Sigmoid colon (tissue), 7 donors: ENCODE data around the gene FBXO46. TPM values are rescaled to one million over a fixed set of nuclear protein-coding genes. Genes with fewer than 3 reads are reported as not detected.
A peak's percentile ranks its signal among the peaks of the same experiment; 100 is the strongest.

ENCODE experiments used
- DNase-seq: peaks from one replicate; pipeline ENCODE4 v3.0.0-alpha.2; 2019
- H3K27ac ChIP-seq, 4 donors: fragments of 200-600 bp; sonication (generic); one replicate each; pipeline ENCODE4 v1.5.1; 2016 to 2019; ENCODE audit warnings: mild to moderate bottlenecking in 1 of 4
- H3K27me3 ChIP-seq, 3 donors: fragments of 200-600 bp; sonication (generic); one replicate each; pipeline ENCODE4 v1.5.1; 2019; ENCODE audit warnings: mild to moderate bottlenecking in 1 of 3
- H3K36me3 ChIP-seq, 4 donors: fragments of 200-600 bp; sonication (generic); one replicate each; pipeline ENCODE4 v1.5.1; 2016 to 2019
- H3K4me1 ChIP-seq, 4 donors: fragments of 200-600 bp; sonication (generic); one replicate each; pipeline ENCODE4 v1.5.1; 2017 to 2019
- H3K4me3 ChIP-seq, 4 donors: fragments of 200-600 bp; sonication (generic); one replicate each; pipeline ENCODE4 v1.5.1; 2017 to 2019; ENCODE audit warnings: mild to moderate bottlenecking in 2 of 4, moderate library complexity in 1 of 4
- H3K9me3 ChIP-seq, 4 donors: fragments of 200-600 bp in 3 of 4; sonication (generic) in 3 of 4; one replicate each; pipeline versions ENCODE4 v1.5.1 to v1.6.1; 2013 to 2019
- EP300 ChIP-seq, 4 donors: sonication (generic); formaldehyde crosslinking; IDR thresholded peaks; one replicate each; pipeline ENCODE4 v1.6.1; 2017; ENCODE audit warnings: antibody characterized with exemption in 4 of 4
- POLR2A ChIP-seq, 2 donors: fragments of 450-650 bp; IDR thresholded peaks; one replicate each; pipeline ENCODE4 v1.6.1; 2016; ENCODE audit warnings: antibody characterized with exemption in 2 of 2, mild to moderate bottlenecking in 2 of 2, moderate library complexity in 2 of 2
- POLR2AphosphoS5 ChIP-seq, 4 donors: sonication (generic); formaldehyde crosslinking; IDR thresholded peaks; one replicate each; pipeline ENCODE4 v1.6.1; 2017; ENCODE audit warnings: antibody characterized with exemption in 4 of 4
- WGBS, 2 donors: extraction: QIAGEN DNeasy Blood & Tissue Kit; methylation state at CpG; one replicate each; pipeline ENCODE4 v1.1.7; 2013; 5-methylcytosine and 5-hydroxymethylcytosine counted together
- intact Hi-C: fragments of 100-400 bp; cut with DNase I; formaldehyde crosslinking; loops from one replicate; pipeline ENCODE4 v1.15.1; 2023
- polyA plus RNA-seq, 3 donors: library from polyadenylated mRNA; stranded (reverse); fragments of 200-250 nt; gene quantifications; one replicate each; pipeline ENCODE4 v1.2.3, GENCODE V29; 2013
- total RNA-seq, 4 donors: library from RNA; depleted of rRNA; stranded (reverse); fragments of >200 nt; gene quantifications; one replicate each; pipeline ENCODE4 v1.1.0, GENCODE V29; 2016
- TF ChIP-seq, protein P1 (sequence below), 4 experiments: fragments of 450-650 bp in 3 of 4; fragments of 200-600 bp in 1 of 4; IDR thresholded peaks; one replicate each; pipeline ENCODE4 v1.5.1; 2016 to 2019; ENCODE audit warnings: antibody characterized with exemption in 4 of 4, mild to moderate bottlenecking in 3 of 4, moderate library complexity in 2 of 4
- donor health status: healthy with polysubstance abuse.
- donor health status: Bipolar disorder and iron deficiency.
- donor health status: healthy.

The FBXO46 gene
- total and polyA plus RNA-seq, 7 donors, result 7.1 to 16.5 (median 9.5) TPM

GRCh38 chr19:45746866-45747265 is 16.2 kb upstream of the FBXO46 start:
- Histone ChIP-seq H3K27ac (no peak overlapping the region), H3K9me3 (no peaks in the 10 kb centered on the region), H3K4me1 (no peaks in the 10 kb centered on the region), H3K27me3 (no peaks in the 10 kb centered on the region), H3K4me3 (no peak overlapping the region), H3K36me3 (no peaks in the 10 kb centered on the region)
- DNase-seq, result no peak
- intact Hi-C loops, result no loop called here
- WGBS, 2 donors, result 63 to 83% methylated on average over 5 of the region's 5 CpGs
- no peak for TF ChIP-seq POLR2AphosphoS5 (IDR thresholded peaks at IDR 0.05)
- TF ChIP-seq POLR2A (IDR thresholded peaks at IDR 0.05), result no peak
- TF ChIP-seq, protein P1, sequence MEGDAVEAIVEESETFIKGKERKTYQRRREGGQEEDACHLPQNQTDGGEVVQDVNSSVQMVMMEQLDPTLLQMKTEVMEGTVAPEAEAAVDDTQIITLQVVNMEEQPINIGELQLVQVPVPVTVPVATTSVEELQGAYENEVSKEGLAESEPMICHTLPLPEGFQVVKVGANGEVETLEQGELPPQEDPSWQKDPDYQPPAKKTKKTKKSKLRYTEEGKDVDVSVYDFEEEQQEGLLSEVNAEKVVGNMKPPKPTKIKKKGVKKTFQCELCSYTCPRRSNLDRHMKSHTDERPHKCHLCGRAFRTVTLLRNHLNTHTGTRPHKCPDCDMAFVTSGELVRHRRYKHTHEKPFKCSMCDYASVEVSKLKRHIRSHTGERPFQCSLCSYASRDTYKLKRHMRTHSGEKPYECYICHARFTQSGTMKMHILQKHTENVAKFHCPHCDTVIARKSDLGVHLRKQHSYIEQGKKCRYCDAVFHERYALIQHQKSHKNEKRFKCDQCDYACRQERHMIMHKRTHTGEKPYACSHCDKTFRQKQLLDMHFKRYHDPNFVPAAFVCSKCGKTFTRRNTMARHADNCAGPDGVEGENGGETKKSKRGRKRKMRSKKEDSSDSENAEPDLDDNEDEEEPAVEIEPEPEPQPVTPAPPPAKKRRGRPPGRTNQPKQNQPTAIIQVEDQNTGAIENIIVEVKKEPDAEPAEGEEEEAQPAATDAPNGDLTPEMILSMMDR (IDR thresholded peaks at IDR 0.05), result no peak
- TF ChIP-seq EP300 (IDR thresholded peaks at IDR 0.05), result no peak

DNA sequence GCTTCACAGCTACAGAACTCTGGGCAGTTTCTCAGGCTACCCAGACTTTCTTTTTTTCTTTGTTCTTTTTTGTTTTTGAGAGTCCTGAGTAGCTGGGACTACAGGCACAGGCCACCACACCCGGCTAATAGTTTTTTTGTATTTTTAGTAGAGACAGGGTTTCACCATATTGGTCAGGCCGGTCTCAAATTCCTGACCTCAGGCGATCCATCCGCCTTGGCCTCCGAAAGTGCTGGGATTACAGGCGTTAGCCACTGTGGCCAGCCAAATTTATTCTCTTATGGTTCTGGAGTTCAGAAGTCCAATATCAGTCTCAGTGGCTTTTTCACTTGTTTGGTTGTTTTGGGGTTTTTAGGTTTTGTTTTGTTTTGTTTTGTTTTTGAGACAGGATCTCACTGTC is 14.9 kb upstream of the FBXO46 start:
- 89 to 91% methylated on average over 6 of the region's 6 CpGs for WGBS, 2 donors
- H3K4me3 ChIP-seq, result no peak overlapping the region

DNA sequence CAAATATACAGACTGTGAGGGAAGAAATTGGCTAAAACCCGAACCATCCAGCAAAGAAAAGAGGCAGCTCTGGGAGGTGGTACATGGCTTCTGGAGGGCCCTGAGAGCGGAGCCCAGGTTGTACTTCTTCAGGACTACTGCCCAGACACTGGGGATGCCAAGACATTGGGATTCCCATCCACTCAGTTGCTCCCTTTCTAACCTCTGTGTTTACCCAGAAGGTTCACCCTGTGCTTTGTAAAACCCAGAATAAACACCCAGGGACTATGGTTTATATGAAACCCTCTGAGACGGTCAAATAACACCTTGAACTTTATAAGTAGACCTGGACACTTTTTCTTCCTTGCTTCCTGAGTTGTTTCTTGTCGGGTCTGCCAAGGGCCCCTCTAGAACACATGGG is 12.3 kb upstream of the FBXO46 start:
- no peak for DNase-seq
- intact Hi-C loops, result no loop called here
- peak overlapping the region in 1 of 4 donors; percentile 11 for H3K27ac ChIP-seq
- H3K4me1 ChIP-seq, result no peaks in the 10 kb centered on the region
- WGBS, 2 donors, result 60 to 65% methylated on average over 4 of the region's 4 CpGs
- H3K27me3 ChIP-seq, result no peaks in the 10 kb centered on the region
- no peak overlapping the region for H3K4me3 ChIP-seq
- H3K9me3 ChIP-seq, result no peaks in the 10 kb centered on the region
- TF ChIP-seq, protein P1 (IDR thresholded peaks at IDR 0.05), result no peak
- no peak for TF ChIP-seq POLR2A (IDR thresholded peaks at IDR 0.05)
- no peak for TF ChIP-seq POLR2AphosphoS5 (IDR thresholded peaks at IDR 0.05)
- no peak for TF ChIP-seq EP300 (IDR thresholded peaks at IDR 0.05)
- H3K36me3 ChIP-seq, result no peaks in the 10 kb centered on the region

More for the DNA sequence above, 14.9 kb upstream of the FBXO46 start:
- Histone ChIP-seq H3K36me3 (no peaks in the 10 kb centered on the region), H3K9me3 (no peaks in the 10 kb centered on the region), H3K27me3 (no peaks in the 10 kb centered on the region), H3K27ac (no peak overlapping the region), H3K4me1 (no peaks in the 10 kb centered on the region)
- intact Hi-C loops, result no loop called here
- no peak for TF ChIP-seq POLR2AphosphoS5 (IDR thresholded peaks at IDR 0.05)
- no peak for TF ChIP-seq EP300 (IDR thresholded peaks at IDR 0.05)
- TF ChIP-seq POLR2A (IDR thresholded peaks at IDR 0.05), result no peak
- TF ChIP-seq, protein P1 (IDR thresholded peaks at IDR 0.05), result no peak
- DNase-seq, result no peak

DNA sequence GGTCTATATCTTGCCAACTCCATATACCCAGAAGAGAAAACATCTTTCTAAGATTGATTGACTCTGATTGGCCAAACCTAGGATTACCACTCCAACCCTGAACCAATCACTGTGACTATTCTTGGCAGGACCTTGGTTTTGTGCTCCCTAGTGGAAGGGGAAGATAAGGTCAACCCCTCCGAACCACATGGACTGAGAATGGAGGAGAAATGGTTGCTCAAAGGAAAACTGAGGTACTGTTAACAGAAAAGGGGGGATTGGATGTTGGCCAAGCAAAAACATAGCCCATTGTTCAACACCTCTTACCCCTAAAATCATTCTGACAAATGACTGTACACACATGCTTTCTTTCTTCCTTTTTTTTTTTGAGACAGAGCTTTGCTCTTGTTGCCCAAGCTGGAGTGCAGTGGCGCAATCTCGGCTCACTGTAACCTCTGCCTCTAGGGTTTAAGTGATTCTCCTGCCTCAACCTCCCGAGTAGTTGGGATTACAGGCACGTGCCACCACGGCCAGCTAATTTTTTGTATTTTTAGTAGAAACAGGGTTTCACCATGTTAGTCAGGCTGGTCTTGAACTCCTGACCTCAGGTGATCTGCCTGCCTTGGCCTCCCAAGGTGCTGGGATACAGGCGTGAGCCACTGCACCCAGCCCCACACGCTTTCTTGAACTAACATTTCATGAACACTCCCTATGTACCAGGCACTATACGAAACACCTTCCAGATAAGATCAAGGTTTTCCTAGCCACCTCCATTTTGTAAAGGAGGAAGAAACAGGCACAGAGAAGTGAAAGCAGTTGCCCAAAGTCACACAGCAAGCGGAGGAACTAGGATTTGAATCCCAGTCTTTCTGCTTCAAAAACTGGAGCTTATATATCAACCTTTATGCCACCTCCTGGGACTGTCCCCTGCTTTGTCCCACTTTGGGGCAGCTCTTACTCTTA is 9.1 kb upstream of the FBXO46 start:
- Histone ChIP-seq H3K36me3 (no peaks in the 10 kb centered on the region), H3K9me3 (no peaks in the 10 kb centered on the region), H3K27ac (no peak overlapping the region), H3K27me3 (no peaks in the 10 kb centered on the region), H3K4me1 (no peaks in the 10 kb centered on the region), H3K4me3 (no peak overlapping the region)
- no peak for TF ChIP-seq POLR2AphosphoS5 (IDR thresholded peaks at IDR 0.05)
- TF ChIP-seq EP300 (IDR thresholded peaks at IDR 0.05), result no peak
- TF ChIP-seq POLR2A (IDR thresholded peaks at IDR 0.05), result no peak
- TF ChIP-seq, protein P1 (IDR thresholded peaks at IDR 0.05), result no peak
- 89 to 91% methylated on average over 10 of the region's 10 CpGs for WGBS, 2 donors
- intact Hi-C loops, result no loop called here
- DNase-seq, result no peak
